Right ventricle myocardium inferior (tissue), 1 donor: Measurements from ENCODE around the gene FGGY. TPM values are rescaled to one million over a fixed set of nuclear protein-coding genes. Genes with fewer than 3 reads are reported as not detected.

Experiments
- ATAC-seq: fragments of 200-7000 bp; cut with Tn5 transposase; one replicate; pipeline ENCODE4 v1.9.1; 2020; ENCODE audit warnings: mild to moderate bottlenecking, moderate library complexity
- DNase-seq: peaks from one replicate; pipeline ENCODE4 v3.0.0; 2021; ENCODE audit errors: missing footprints
- intact Hi-C: fragments of 100-400 bp; cut with DNase I; formaldehyde crosslinking; loops from one replicate; pipeline ENCODE4 v1.11.0; 2022
- total RNA-seq: library from RNA; stranded (reverse); fragmentation: NEBNext Ultra II Directional; extraction: Animal tissue kit (Norgen Biotek cat#: 25700); gene quantifications from one replicate; pipeline ENCODE4 v1.2.1, GENCODE V29; 2021
- donor health status: DM: no; HTN: yes; CAD: no; lungs with severe emphysema.

The FGGY gene
- total RNA-seq, 1 donor from 2014 or later, result 28.5 TPM

DNA sequence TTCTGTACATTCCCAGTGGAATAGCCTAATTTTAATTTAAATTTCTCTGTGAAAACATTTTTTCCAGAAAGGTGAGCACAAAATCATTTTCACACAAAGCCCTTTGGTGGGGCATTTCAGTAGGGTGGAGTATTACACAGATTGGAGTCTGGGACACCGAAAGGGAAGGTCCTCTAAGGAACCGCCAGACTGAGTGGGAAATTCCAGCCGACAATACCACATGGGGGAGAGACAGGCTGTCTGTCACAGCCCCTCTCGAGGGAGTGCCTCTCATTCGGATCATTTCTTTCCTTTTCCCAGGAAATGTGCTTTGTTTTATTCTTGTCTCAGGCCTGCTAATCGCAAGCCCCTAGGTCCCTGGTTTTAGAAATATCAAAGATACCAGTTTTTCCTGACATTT lies 367.3 kb downstream of the FGGY start:
- intact Hi-C loops, result no loop called here
- no peak for ATAC-seq
- DNase-seq, result no peak

DNA sequence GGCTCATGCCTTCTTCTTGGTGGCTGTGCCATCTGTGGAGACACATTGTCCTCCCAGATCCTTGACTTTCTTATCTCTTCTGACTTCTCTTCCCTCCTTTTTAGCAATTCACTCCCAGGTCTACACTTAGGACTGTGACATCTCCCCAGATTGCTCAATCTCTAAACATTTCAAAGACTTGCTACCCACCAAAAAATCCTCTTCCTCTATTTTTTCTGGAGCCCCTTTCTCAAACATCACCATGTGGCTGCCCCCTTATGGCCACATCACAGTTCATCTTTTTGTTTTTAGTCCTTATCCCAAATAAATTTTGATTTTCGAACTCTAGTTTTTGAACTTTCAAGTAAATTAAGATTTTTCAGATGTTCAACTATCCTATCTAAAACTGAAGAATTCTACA lies 369.2 kb downstream of the FGGY start:
- DNase-seq (no peak), ATAC-seq (no peak)
- intact Hi-C loops, result no loop called here

DNA sequence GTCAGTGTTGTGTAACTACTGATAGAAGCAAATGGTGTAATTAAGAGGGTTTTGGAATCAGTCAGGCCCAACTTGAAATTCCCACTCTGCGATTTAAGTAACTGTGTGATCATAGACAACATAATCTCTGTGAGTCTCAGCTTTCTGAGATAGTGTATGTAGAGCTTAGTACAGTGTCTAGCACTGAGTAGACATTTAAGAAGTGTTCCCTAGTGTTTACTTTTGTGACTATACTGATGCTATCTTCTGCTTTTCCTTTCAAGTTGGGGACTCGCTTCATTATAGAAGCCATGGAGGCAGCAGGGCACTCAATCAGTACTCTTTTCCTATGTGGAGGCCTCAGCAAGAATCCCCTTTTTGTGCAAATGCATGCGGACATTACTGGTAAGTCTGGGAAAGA lies 370.1 kb downstream of the FGGY start:
- DNase-seq, result no peak
- intact Hi-C loops, result no loop called here
- no peak for ATAC-seq

DNA sequence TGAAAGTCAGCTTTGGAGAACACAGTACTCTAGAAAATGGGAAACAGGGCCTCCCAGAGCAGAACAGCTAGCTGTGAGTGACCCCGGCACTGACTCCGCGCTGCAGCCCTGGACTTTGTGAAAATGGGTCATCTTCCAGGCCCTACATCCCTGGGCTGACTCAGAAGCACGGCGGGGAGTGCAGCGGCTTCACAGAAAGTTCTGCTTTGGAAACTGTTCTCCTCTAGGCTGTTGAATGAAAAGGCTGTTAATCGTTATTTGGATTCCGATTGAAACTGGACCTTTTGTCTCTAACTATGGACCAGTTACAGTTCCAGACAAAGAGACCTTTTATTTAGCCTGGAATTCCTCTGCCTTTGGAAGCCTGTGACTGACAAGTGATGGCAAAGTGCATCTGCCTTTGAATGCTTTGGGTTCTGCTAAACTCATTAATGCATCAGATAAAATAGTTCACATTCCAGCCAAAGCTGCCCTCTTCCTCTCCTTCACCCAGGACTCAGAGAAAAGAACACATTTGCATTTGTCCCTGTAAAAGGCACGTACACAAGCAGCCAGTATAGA lies 372.9 kb downstream of the FGGY start:
- intact Hi-C loops, result no loop called here
- ATAC-seq, result peak; percentile 86
- DNase-seq, result peak; percentile 69

DNA sequence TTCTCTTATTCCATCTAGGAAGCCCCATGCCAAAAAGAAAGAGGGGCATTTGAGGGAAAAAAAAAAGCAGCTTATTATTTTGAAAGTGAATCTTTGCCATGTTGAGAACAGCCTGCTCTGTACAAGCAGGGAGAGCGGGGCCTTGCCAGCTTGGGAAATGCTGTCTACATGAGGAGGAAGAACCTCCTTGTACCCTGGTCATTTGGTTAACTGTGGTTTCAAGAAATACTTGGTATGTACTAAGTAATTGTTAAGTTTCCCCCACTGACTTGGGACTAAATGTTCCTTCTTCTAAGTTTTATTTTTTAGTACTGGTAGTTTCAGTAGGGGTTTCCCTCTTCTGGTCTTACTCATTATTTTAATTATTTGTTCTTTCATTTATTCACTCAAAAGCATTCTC lies 373.8 kb downstream of the FGGY start:
- intact Hi-C loops, result no loop called here
- no peak for ATAC-seq
- no peak for DNase-seq

DNA sequence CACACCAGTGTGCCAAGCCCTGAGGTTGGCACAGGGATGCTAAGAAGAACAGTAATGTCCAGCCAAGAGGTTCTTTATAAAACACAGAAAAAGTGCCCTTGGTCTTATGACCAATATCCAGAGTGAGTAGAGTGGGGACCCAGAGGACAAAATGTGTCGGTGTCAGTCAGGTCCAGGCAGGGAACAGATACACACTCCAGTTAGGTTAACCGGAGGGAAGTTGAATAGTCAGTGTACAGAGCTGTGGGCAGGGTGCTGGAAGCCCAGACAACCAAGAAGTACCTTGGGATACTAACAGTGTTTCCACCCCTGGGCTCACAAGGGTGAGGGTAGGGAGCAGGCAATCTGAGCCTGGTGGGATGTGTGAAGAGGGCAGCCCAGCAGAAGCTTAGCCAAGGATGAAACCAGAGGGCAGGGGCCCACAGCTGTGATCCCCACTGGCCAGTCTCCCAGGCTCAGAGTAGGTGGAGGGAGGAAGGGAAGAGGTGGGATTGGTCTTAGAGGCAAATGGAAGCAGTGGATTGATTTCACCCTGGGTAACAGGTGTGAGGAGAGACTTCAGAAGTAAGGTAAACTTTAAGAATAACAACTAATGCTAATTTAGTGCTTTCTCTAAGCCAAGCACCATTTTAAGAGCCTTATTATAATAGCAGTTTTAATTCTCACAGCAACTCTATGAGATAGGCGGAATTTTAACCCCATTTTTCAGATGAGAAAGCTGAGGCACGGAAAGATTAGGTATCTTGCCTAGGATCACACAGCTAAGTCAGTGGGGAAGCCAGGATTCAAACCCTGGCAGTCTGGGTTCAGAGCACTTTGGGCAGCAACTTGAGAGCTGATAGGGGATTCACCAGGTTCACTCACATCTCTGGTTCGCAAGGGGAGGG lies 374.4 kb downstream of the FGGY start:
- intact Hi-C loops, result no loop called here
- no peak for DNase-seq
- no peak for ATAC-seq

DNA sequence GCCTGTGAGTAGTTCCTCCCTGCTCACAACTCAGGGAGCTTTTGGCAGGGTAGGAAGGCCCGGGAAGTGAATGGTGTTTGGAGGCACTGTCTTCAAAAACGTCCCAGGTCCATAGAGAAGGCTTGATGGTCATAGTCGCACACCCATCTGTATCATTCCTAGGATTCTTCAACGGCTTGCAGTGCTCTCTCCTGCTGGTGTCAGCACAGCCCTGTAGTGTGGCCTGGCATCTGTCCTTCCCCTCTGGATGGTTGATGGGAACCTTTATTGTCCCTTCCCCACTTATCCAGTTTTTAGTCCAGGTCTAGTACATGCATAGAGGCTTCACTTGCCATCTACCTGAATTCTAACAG lies 375.0 kb downstream of the FGGY start:
- intact Hi-C loops, result no loop called here
- DNase-seq, result no peak
- ATAC-seq, result no peak

DNA sequence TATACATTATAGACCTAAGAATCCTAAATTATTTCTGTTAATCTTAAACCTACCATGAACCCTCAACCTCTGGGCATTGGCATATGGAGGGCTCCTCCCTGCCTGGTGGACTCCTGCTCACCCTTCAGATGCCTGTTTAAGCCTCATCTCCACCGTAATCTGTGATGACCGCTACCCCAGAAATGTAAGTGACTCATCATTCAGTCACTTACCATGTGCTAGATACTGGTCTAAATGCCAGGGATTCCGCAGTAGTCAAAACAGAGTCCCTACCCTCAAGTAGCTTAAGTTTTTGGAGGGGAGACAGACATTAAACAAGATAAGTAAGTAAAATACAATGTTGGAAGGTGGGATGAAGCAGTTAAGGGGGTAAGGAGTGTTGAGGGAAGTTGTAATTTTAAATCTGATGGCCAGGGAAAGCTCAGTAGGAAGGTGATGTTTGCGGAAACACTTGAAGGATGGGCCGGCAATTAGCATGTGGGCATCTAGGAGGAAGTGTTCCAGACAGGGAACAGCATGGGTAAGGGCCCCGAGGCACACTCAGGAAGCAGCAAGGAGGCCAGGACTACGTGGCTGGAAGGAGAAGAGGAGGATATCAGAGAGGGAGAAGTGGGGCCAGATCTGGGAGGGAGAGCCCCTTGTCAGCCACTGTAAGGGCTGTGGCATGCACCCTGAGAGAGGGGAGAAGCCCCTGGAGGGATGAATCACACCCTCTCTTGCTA lies 376.1 kb downstream of the FGGY start:
- ATAC-seq (no peak), DNase-seq (no peak)
- intact Hi-C loops, result no loop called here

DNA sequence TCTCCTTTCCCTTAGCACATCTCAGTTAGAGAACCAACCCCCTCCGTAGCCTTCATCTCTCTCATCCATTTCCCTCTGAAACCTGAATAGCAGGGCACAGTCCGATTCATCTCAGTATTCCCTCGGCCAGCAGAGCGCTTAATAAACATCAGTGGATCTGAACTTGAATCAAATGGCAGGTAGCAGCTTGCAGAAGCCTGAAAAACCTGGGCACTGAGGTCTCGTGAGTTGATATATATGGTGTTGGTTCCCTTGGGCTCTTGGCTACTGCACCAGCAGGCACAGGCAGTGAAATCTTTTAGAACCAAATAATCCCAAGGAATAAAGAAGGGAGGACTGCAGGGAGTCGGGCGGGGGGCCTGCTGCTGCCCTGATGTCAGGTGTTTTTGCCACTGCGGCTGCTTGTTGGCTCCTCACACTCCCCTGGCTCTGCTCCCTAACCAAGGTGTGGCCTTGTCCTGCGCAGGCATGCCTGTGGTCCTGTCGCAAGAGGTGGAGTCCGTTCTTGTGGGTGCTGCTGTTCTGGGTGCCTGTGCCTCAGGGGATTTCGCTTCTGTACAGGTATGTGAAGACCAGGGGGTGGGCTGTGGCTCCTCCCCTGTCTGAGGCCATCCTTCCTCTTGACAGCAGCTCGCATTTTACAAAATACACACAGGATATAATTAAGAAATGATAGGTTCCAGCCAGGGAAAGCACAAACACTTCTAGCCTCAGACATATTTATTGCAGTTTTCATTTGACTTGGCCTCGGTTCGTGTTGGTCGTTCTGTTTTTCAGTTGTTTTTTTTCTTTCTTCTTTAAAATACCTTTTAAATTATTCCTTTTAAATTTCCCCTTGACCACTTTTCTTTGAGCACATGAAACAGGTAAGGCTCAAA lies 376.9 kb downstream of the FGGY start:
- peak; percentile 58 for DNase-seq
- intact Hi-C loops, result no loop called here
- no peak for ATAC-seq

DNA sequence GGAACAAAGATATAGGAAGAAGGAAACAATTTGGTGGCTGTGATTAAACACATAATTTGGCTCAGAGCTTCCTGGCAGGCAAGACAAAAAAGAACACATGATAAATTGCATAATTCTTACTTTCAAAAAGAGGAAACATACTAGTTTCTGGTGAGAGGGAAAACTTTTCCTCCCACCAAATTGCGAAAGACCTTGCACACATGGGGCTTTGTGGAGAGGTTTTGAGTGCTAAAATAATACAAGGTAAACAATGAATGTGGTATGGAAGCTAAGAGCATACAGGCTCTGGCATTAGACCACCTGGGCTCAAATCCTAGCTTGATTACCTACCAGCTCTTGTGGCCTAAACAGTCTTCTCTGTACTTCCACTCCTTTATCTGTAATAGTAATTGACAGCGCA lies 377.7 kb downstream of the FGGY start:
- intact Hi-C loops, result no loop called here
- ATAC-seq, result peak; percentile 58
- DNase-seq, result no peak

DNA sequence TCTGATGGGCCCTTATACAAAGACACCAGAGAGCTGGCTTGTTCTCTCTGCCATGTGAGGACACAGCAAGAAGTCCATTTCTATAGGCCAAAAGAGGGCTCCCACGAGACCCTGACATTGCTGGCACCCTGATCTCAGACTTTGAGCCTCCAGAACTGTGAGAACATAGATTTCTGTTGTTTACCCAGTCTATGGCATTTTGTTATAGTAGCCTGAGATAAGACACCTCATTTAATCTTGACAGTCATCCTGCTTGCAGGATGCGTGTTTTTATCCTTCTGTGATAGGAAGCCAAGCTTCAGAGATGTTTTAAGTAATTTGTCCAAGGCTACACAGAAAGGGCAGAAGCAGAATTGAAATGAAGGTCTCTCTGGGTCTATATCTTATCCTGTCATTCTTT lies 379.0 kb downstream of the FGGY start:
- intact Hi-C loops, result no loop called here
- DNase-seq (no peak), ATAC-seq (no peak)

DNA sequence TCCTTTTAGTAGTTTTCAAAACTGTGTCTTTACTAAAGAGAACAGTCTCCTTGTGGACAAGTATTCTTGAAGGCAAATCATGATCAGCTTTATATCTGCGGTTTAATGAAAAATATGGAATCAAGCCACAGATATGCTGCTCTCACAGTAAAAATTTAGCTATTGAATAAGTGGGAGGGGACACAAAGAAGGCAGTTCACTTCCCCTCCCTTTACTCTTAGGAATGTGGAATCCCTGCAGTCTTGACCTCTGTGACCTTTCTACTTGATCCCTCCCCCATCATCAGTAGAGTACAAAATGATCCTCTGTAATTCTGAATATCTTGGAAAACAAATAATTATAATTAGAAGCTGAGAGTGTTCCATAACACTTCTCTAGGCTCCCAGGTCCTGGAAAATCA lies 381.1 kb downstream of the FGGY start:
- ATAC-seq, result peak; percentile 48
- DNase-seq, result no peak
- intact Hi-C loops, result no loop called here

DNA sequence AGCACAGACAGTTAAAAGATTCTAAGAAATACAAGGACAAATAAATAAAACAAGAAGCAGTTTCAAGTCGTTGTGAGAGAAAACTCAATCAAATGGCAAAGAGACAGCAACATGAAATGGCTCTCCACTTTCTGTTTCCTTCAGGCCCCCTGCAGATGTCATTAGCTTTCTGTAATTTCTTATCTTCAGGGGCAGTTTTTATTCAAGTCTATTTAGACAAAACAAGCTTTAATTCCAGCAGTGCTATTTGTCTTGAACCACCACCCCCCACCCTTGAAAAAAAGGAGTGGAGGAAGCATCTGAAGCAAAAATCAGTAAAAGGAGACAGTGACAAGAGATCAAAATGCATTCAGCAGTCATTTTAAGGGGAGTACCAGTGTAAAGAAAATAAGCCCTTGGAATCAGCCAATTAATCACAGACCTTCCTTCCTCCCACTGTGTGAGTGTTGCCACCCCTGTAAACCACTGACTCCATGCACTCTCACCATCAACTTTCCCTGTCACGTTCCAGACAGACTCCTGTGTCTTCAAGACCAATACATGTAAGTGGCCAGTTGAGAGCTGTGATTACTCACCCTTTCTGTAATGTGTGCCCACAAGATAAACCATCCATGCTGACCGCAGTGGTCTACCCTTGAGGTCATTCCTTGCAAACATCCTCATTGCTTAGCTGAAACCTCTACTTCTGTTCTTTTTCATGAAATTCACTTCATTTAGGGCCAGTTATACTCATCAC lies 381.8 kb downstream of the FGGY start:
- intact Hi-C loops, result no loop called here
- ATAC-seq (no peak), DNase-seq (no peak)

DNA sequence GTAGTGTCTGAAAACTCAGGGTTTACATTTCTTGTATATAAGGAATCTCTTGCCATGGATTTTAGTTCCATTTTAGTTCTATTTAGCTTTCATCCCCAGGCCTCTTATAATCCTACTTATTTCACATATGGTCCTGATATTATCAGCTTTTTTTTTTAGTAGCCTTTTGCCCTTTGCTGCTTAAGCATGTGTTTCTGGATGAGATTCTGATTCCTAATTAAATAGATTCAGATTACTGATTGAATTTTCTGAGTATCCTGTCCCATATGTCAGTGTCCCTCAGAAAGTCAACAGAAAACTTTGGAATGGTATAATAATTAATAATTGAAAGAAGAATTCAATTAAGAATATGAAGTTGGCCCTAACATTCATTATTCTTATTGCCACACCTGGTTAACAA lies 383.1 kb downstream of the FGGY start:
- ATAC-seq, result no peak
- no peak for DNase-seq
- intact Hi-C loops, result no loop called here

DNA sequence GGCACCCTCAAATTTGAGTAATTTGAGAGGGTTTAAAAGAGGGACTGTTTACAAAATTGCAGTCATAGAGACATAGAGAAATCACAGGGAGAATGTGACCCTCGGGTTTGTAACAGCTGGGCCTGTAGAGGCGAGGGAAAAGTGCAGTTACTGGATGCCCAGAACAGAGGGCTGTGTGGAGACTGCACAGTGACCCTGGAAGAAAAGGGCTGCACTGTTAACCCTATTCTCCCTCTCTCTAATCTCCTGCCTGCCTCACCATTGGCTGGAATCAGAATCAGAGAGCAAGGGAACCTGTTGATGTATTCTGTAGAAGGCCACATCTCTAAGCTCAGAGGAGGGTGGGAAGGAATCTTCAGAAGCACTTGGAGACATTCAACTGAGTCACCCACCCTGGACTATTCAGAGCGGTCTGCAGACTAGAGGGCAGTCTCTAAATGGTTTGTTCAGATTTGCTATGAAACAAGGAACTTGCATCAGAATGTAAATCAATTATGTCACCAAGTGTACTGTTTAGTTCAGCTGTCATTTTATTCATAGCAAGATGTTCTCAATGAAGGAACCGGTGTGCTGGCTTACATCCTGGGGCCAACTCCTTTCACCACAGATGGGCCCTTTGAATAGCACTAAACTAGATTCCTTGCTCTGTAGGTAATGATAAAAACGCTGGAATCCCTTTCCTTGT lies 385.6 kb downstream of the FGGY start:
- intact Hi-C loops, result no loop called here
- DNase-seq (no peak), ATAC-seq (no peak)

DNA sequence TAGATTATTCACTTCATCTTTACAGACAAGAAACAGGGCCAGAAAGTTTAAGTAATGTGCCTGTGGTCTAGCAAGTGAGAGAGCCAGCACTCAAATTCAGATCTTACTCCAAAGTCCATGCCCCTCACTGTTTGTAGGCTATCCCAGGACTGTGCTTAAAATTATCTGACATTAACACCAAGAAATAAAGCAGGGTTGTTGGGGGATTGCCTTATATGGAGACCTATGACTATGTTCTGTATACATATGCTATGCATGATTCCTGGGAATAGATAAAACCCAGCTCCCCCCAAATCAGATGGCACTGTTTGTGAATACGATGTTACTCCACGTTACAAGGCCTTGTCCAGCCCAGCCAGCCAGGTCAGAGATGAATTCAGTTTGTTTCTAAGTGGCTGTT lies 386.3 kb downstream of the FGGY start:
- no peak for ATAC-seq
- intact Hi-C loops, result no loop called here

DNA sequence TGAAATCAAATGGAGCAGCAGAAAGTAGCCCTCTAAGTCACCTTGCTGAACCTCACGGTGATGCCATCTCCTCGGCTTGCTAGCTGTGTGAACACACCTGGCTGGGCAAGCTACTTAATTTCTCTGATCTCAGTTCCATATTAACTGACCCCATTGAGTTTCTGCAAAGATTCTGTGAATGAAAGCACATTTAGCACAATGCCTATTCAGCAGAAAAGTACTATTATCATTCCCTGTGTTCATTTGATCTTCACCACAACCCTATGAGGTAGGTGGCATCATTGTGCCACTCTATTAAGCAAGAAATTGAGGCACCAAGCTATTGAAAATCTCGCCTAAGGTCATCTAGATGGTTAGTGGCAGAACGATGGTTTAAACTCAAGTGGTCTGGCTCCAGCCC lies 387.8 kb downstream of the FGGY start:
- DNase-seq (no peak), ATAC-seq (no peak)
- intact Hi-C loops, result no loop called here

More for the DNA sequence above, 386.3 kb downstream of the FGGY start:
- no peak for DNase-seq

DNA sequence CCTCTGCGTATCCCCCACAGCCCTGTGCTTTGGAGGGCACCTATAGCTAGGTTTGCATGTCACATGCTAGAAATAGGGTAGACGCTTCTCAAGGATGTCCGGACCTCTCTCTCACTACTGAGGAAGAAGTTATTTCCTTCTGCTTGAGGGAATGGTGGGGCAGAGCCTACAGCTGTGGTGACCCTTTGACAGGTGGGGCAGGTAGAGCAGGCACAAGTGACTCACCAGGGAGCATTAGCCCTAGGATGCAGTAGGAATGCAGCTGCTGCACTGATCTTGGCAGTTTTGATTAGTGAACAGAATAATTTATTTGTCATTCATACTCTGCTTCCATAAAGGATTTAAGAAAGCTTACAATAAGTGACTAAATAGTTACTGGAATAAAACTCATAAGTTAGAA lies 388.2 kb downstream of the FGGY start:
- intact Hi-C loops, result no loop called here
- DNase-seq (no peak), ATAC-seq (no peak)
